ENCODE measurements around the gene DMRT2. TPM values are rescaled to one million over a fixed set of nuclear protein-coding genes. Genes with fewer than 3 reads are reported as not detected.

The DMRT2 gene
- total and polyA plus RNA-seq, 2 of the 13 experiments (the other 11 are each of a cell fraction or from before 2014, with no cell fraction given) = not detected

DNA sequence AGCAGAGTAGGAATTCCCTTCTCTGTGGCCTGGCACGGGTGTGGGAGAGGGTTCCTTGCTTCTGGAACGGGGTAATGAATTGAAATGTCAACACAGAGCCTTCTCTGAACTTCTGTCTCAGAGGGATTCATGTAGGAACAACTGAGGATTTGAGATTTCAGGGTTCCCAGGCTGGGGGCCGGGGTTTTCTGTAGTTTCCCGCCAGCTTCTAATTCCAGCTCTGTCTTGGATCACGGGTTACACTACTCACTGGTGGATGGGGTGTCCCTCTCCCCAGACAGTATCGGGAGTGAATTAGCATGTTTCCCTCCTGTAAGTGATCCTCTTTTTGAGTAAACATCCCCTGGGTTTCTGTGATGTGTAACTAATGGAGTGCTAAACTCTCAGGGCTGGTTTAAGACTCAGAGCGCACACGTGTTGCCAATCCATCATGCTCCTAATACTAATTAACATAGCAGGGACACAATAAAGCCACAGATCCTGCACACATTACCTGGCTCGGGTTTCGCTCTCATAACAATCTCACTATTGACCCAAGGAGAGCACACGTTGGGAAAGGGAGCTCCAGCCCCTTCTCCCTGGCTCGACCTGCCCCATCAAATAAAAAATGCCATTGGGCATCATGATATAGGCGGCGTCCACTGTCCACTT lies 18.1 kb upstream of the DMRT2 start (continued):
- no peak for TF ChIP-seq SNAI1 (CRISPR knock-in tag; IDR thresholded peaks at IDR 0.05; ENCODE audit: borderline replicate concordance)

DNA sequence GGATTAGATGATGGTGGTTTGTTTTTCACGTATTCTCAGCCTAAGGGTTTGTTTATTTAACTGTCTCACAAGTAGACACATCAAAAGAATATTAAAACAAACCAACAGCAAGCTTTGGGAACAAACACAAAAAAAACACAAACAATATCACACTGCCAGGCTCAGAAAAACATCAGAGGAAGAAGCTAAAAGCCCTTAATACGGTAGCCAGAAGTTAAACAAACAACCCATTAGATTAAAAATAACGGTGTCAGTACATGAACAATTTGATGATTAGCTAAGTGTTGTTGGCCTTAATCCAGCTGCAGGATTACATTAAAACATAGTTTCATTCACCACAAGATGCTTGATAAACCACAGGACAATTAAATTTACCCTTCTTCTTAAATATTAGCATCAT lies 15.9 kb upstream of the DMRT2 start:
- intact Hi-C loops (cut with micrococcal nuclease; ENCODE audit: unreplicated experiment) (no loop called here), in situ Hi-C loops (cut with HindIII; ENCODE audit: extremely low pct_ligation_motif_present, low pct_unique_long_range_greater_than_20kb) (no loop called here)
- peaks cover 0 to 3% of the 10 kb centered on the region in 2 experiments; a peak in 2 of 5 replicates for H3K27me3 ChIP-seq (ENCODE audit: control insufficient read depth in 1 of 2, insufficient read depth in 2 of 2, low read length in 2 of 2)
- no peak for FAIRE-seq
- ChIA-PET CTCF (ENCODE audit: low intra/inter-chr PET ratio, low total read pairs) (no interaction called here), POLR2A (no interaction called here)
- no peak overlapping the region for H3K9ac ChIP-seq (ENCODE audit: insufficient read depth, low read depth, low read length)
- no peak overlapping the region for H3K27ac ChIP-seq (ENCODE audit: extremely low read length, insufficient read depth, low read length)
- no peak for ATAC-seq
- no peaks in the 10 kb centered on the region for H3K4me1 ChIP-seq (ENCODE audit: insufficient read depth, low read length)
- no peaks in the 10 kb centered on the region for H3K9me3 ChIP-seq (ENCODE audit: low read length)
- no TSS peak for BruUV-seq (replicated peaks)
- no peak overlapping the region for H3K4me2 ChIP-seq (ENCODE audit: low read depth, low read length)
- H3K79me2 ChIP-seq (ENCODE audit: insufficient read depth, low read length) = no peaks in the 10 kb centered on the region
- WGBS (ENCODE audit: low lambda C conversion rate) = 0% methylated on average over 3 of the region's 3 CpGs
- no peak overlapping the region for H2AFZ ChIP-seq (ENCODE audit: low read length)
- TF ChIP-seq, protein P1, sequence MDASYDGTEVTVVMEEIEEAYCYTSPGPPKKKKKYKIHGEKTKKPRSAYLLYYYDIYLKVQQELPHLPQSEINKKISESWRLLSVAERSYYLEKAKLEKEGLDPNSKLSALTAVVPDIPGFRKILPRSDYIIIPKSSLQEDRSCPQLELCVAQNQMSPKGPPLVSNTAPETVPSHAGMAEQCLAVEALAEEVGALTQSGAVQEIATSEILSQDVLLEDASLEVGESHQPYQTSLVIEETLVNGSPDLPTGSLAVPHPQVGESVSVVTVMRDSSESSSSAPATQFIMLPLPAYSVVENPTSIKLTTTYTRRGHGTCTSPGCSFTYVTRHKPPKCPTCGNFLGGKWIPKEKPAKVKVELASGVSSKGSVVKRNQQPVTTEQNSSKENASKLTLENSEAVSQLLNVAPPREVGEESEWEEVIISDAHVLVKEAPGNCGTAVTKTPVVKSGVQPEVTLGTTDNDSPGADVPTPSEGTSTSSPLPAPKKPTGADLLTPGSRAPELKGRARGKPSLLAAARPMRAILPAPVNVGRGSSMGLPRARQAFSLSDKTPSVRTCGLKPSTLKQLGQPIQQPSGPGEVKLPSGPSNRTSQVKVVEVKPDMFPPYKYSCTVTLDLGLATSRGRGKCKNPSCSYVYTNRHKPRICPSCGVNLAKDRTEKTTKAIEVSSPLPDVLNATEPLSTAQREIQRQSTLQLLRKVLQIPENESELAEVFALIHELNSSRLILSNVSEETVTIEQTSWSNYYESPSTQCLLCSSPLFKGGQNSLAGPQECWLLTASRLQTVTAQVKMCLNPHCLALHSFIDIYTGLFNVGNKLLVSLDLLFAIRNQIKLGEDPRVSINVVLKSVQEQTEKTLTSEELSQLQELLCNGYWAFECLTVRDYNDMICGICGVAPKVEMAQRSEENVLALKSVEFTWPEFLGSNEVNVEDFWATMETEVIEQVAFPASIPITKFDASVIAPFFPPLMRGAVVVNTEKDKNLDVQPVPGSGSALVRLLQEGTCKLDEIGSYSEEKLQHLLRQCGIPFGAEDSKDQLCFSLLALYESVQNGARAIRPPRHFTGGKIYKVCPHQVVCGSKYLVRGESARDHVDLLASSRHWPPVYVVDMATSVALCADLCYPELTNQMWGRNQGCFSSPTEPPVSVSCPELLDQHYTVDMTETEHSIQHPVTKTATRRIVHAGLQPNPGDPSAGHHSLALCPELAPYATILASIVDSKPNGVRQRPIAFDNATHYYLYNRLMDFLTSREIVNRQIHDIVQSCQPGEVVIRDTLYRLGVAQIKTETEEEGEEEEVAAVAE (CRISPR knock-in tag; IDR thresholded peaks at IDR 0.05; ENCODE audit: borderline replicate concordance) = no peak
- no peak for TF ChIP-seq YY1 (IDR thresholded peaks at IDR 0.05; ENCODE audit: insufficient read depth, insufficient replicate concordance, low read depth, low read length)
- H3K36me3 ChIP-seq (replicated peaks in 1 of 2; ENCODE audit: control insufficient read depth in 1 of 2, insufficient read depth in 2 of 2, low read length in 2 of 2) = no peaks in the 10 kb centered on the region
- DNase-seq (ENCODE audit: low spot score) = no peak
- H4K20me1 ChIP-seq (ENCODE audit: insufficient read depth, low read length) = no peaks in the 10 kb centered on the region
- no peak overlapping the region for H3K4me3 ChIP-seq (replicated peaks in 1 of 3; ENCODE audit: insufficient read depth in 1 of 3, low read depth in 2 of 3, low read length in 3 of 3)

All from HepG2 (cell line).